ENCODE results near the gene ZNF3. TPM values are rescaled to one million over a fixed set of nuclear protein-coding genes. Genes with fewer than 3 reads are reported as not detected.
A peak's percentile ranks its signal among the peaks of the same experiment; 100 is the strongest.
"Not testable (repeated sequence)": the region's sequence is repeated elsewhere in the genome, so short reads cannot be mapped to it uniquely, and the experiment has no call there.

ZNF3 gene
- 10 to 100 TPM; 37.4 to 42.7 (median 41.0) TPM for total RNA-seq

GRCh38 chr7:100081535-100082102 lies at the start of gene ZNF3:
Gene ZNF3 (minus strand): TSS chr7:100081723. CDS start chr7:100077357, 4,366 bp downstream.
- no peak for TF ChIP-seq EP300 (IDR thresholded peaks at IDR 0.05; ENCODE audit: low read depth)
- TF ChIP-seq POLR2AphosphoS5 (IDR thresholded peaks at IDR 0.05): peak; percentile 69 to 91 (median 88)
- peak; percentile 87 for TF ChIP-seq POLR2A (IDR thresholded peaks at IDR 0.05)
- TF ChIP-seq CTCF (IDR thresholded peaks at IDR 0.05): peak; percentile 87 to 98 (median 95)
- Histone ChIP-seq H3K36me3 (peaks cover 0 to 9% (median 2%) of the 10 kb centered on the region in 4 donors), H3K9me3 (no peaks in the 10 kb centered on the region), H3K27me3 (no peaks in the 10 kb centered on the region), H3K4me1 (peaks cover 19 to 54% (median 53%) of the 10 kb centered on the region in 4 donors), H3K27ac (peak within 1 kb of the TSS; percentile 94 to 97 (median 96)), H3K4me3 (peak within 1 kb of the TSS; percentile 93 to 99 (median 95))
- in situ Hi-C loops (cut with MboI; ENCODE audit: low pct_ligation_motif_present in 1 of 4, low pct_unique_long_range_greater_than_20kb in 1 of 4, low sequenced_read_pairs in 3 of 4): no loop called here
- peak; percentile 98 for DNase-seq
- WGBS, 2 donors (ENCODE audit: low coverage in 1 of 2): 0% methylated on average over 53 of the region's 55 CpGs; no CpG with 5 or more reads in 1 of the 2 donors
- intact Hi-C loops (cut with DNase I; ENCODE audit: low total_unique reads): no loop called here

GRCh38 chr7:100130608-100131453 lies 49.3 kb upstream of the ZNF3 start:
- TF ChIP-seq CTCF (IDR thresholded peaks at IDR 0.05) (peak; percentile 87 to 96 (median 87)), EP300 (IDR thresholded peaks at IDR 0.05; ENCODE audit: low read depth) (no peak), POLR2A (IDR thresholded peaks at IDR 0.05) (no peak)
- intact Hi-C loops (cut with DNase I; ENCODE audit: low total_unique reads) (loop anchor here (5.0 kb wide), 1 partner anchor 91 kb away; no protein-coding TSS in a partner anchor), in situ Hi-C loops (cut with MboI; ENCODE audit: low pct_ligation_motif_present in 1 of 4, low pct_unique_long_range_greater_than_20kb in 1 of 4, low sequenced_read_pairs in 3 of 4) (loop anchor here in 1 of 4 donors (5.0 kb wide), 1 partner anchor 86 kb away; the partner anchor contains the start of gene PVRIG)
- H3K9me3 ChIP-seq: no peaks in the 10 kb centered on the region
- WGBS, 2 donors (ENCODE audit: low coverage in 1 of 2): 1 to 9% methylated on average over 17 to 24 of the region's 24 CpGs
- H3K4me1 ChIP-seq: peaks cover 6 to 43% (median 25%) of the 10 kb centered on the region in 4 donors
- peak overlapping the region; percentile 42 to 75 (median 56) for H3K27ac ChIP-seq
- DNase-seq: peak; percentile 90
- H3K27me3 ChIP-seq: no peaks in the 10 kb centered on the region
- H3K4me3 ChIP-seq: peak overlapping the region in 2 of 4 donors; percentile 17 to 41
- H3K36me3 ChIP-seq: no peaks in the 10 kb centered on the region

- not testable (repeated sequence) for H3K36me3 ChIP-seq, H3K27me3 ChIP-seq, H3K4me3 ChIP-seq, DNase-seq, H3K9me3 ChIP-seq
- intact Hi-C loops (cut with DNase I; ENCODE audit: low total_unique reads): loop anchor here (5.0 kb wide), 1 partner anchor 92 kb away; no protein-coding TSS in a partner anchor
- in situ Hi-C loops (cut with MboI; ENCODE audit: low pct_ligation_motif_present in 1 of 4, low pct_unique_long_range_greater_than_20kb in 1 of 4, low sequenced_read_pairs in 3 of 4): loop anchor here in 1 of 4 donors (5.0 kb wide), 1 partner anchor 87 kb away; the partner anchor contains the start of gene PVRIG
- peaks cover 6 to 49% (median 32%) of the 10 kb centered on the region in 4 donors for H3K4me1 ChIP-seq
- WGBS, 2 donors (ENCODE audit: low coverage in 1 of 2): 94% methylated on average over 1 of the region's 1 CpG; no CpG with 5 or more reads in 1 of the 2 donors
- peak overlapping the region; percentile 42 to 75 (median 56) for H3K27ac ChIP-seq
Measured at GRCh38 chr7:100130220-100130607, 48.7 kb upstream of the ZNF3 start.

- Histone ChIP-seq H3K9me3 (no peaks in the 10 kb centered on the region), H3K27ac (peak overlapping the region in 3 of 4 donors; percentile 95 to 96 (median 95)), H3K4me3 (no peak overlapping the region), H3K27me3 (no peaks in the 10 kb centered on the region), H3K4me1 (peaks cover 6 to 61% (median 44%) of the 10 kb centered on the region in 4 donors), H3K36me3 (no peaks in the 10 kb centered on the region)
- TF ChIP-seq POLR2A (IDR thresholded peaks at IDR 0.05): no peak
- TF ChIP-seq POLR2AphosphoS5 (IDR thresholded peaks at IDR 0.05): no peak
- TF ChIP-seq CTCF (IDR thresholded peaks at IDR 0.05): no peak
- no peak for TF ChIP-seq EP300 (IDR thresholded peaks at IDR 0.05; ENCODE audit: low read depth)
- WGBS, 2 donors (ENCODE audit: low coverage in 1 of 2): 45% methylated on average over 1 of the region's 1 CpG; no CpG with 5 or more reads in 1 of the 2 donors
- intact Hi-C loops (cut with DNase I; ENCODE audit: low total_unique reads): loop anchor here (2.0 to 5.0 kb wide), 2 partner anchors 41 to 146 kb away; partner anchors contain the start of gene COPS6
- no peak for DNase-seq
- in situ Hi-C loops (cut with MboI; ENCODE audit: low pct_ligation_motif_present in 1 of 4, low pct_unique_long_range_greater_than_20kb in 1 of 4, low sequenced_read_pairs in 3 of 4): no loop called here
Measured at GRCh38 chr7:100128637-100128963, 47.1 kb upstream of the ZNF3 start.

Measured in transverse colon (tissue), 4 donors.